Liver (tissue), 9 donors: Measurements from ENCODE around the gene SSPN. TPM values are rescaled to one million over a fixed set of nuclear protein-coding genes. Genes with fewer than 3 reads are reported as not detected.

ENCODE experiments used
- DNase-seq: peaks from one replicate; pipeline ENCODE4 v3.0.0-alpha.2; 2017; ENCODE audit warnings: low spot score
- H3K27ac ChIP-seq, 2 donors: one replicate each; pipeline ENCODE4 v1.7.0; 2013; ENCODE audit warnings: inconsistent platforms in 2 of 2, low read length in 2 of 2, control low read depth in 1 of 2, low read depth in 1 of 2, mild to moderate bottlenecking in 1 of 2
- H3K27me3 ChIP-seq, 4 donors: one replicate each; pipeline versions ENCODE4 v1.6.1 to v1.7.0; 2013; ENCODE audit warnings: low read length in 3 of 4, inconsistent platforms in 1 of 4, mild to moderate bottlenecking in 1 of 4, moderate library complexity in 1 of 4; ENCODE audit not compliant: control insufficient read depth in 4 of 4, insufficient read depth in 4 of 4
- H3K36me3 ChIP-seq, 4 donors: one replicate each; pipeline versions ENCODE4 v1.6.1 to v1.7.0; 2013; ENCODE audit warnings: low read length in 3 of 4, mild to moderate bottlenecking in 3 of 4, low read depth in 1 of 4, moderate library complexity in 1 of 4; ENCODE audit not compliant: control insufficient read depth in 4 of 4, insufficient read depth in 3 of 4
- H3K4me1 ChIP-seq, 4 donors: one replicate each; pipeline versions ENCODE4 v1.6.1 to v1.7.0; 2013; ENCODE audit warnings: low read length in 3 of 4, mild to moderate bottlenecking in 3 of 4, moderate library complexity in 1 of 4; ENCODE audit not compliant: control insufficient read depth in 4 of 4, insufficient read depth in 4 of 4
- H3K4me3 ChIP-seq, 3 donors: one replicate each; pipeline versions ENCODE4 v1.6.1 to v1.7.0; 2013; ENCODE audit warnings: low read length in 3 of 3, control low read depth in 1 of 3, low read depth in 1 of 3, mild to moderate bottlenecking in 1 of 3
- H3K9ac ChIP-seq, 2 donors: one replicate each; pipeline ENCODE4 v1.7.0; 2013; ENCODE audit warnings: low read length in 2 of 2, mild to moderate bottlenecking in 2 of 2, moderate library complexity in 2 of 2, control low read depth in 1 of 2, low read depth in 1 of 2
- H3K9me3 ChIP-seq, 4 donors: one replicate each; pipeline versions ENCODE4 v1.6.1 to v1.7.0; 2013; ENCODE audit warnings: low read length in 3 of 4; ENCODE audit not compliant: control insufficient read depth in 4 of 4
- ATF3 ChIP-seq: IDR thresholded peaks from 2 replicates; pipeline ENCODE4 v1.6.1; 2016; ENCODE audit warnings: antibody characterized with exemption
- CTCF ChIP-seq: fragments of 150-350 bp; IDR thresholded peaks from 2 replicates; pipeline ENCODE4 v1.5.1; 2017; ENCODE audit warnings: improper control_type of control experiment, low read depth, low read length; ENCODE audit not compliant: missing input control
- EGR1 ChIP-seq, 2 donors: IDR thresholded peaks; 2 replicates each; pipeline ENCODE4 v1.6.1; 2016 to 2018; ENCODE audit warnings: antibody characterized with exemption in 2 of 2, low read depth in 2 of 2
- FOXA1 ChIP-seq: IDR thresholded peaks from 2 replicates; pipeline ENCODE4 v1.6.1; 2016; ENCODE audit warnings: antibody characterized with exemption
- FOXA2 ChIP-seq: IDR thresholded peaks from 2 replicates; pipeline ENCODE4 v1.6.1; 2016; ENCODE audit warnings: antibody characterized with exemption
- GABPA ChIP-seq, 2 donors: IDR thresholded peaks in 1 of 2; conservative IDR thresholded peaks in 1 of 2; 2 replicates each; pipeline ENCODE4 v1.6.1; 2016; ENCODE audit warnings: antibody characterized with exemption in 2 of 2, mild to moderate bottlenecking in 1 of 2, moderate library complexity in 1 of 2
- HNF4A ChIP-seq, 2 donors: conservative IDR thresholded peaks; 2 replicates each; pipeline ENCODE4 v1.6.1; 2016; ENCODE audit warnings: antibody characterized with exemption in 2 of 2, mild to moderate bottlenecking in 2 of 2
- HNF4G ChIP-seq: IDR thresholded peaks from 2 replicates; pipeline ENCODE4 v1.6.1; 2016; ENCODE audit warnings: antibody characterized with exemption
- JUND ChIP-seq, 2 donors: IDR thresholded peaks; 2 replicates each; pipeline ENCODE4 v1.6.1; 2016; ENCODE audit warnings: antibody characterized with exemption in 2 of 2
- MAX ChIP-seq: IDR thresholded peaks from 2 replicates; pipeline ENCODE4 v1.6.1; 2016; ENCODE audit warnings: antibody characterized with exemption
- NR2F2 ChIP-seq: IDR thresholded peaks from 2 replicates; pipeline ENCODE4 v1.6.1; 2016; ENCODE audit warnings: antibody characterized with exemption
- RAD21 ChIP-seq, 2 donors: IDR thresholded peaks; 2 replicates each; pipeline ENCODE4 v1.6.1; 2016; ENCODE audit warnings: antibody characterized with exemption in 2 of 2, mild to moderate bottlenecking in 2 of 2
- REST ChIP-seq: IDR thresholded peaks from 2 replicates; pipeline ENCODE4 v1.6.1; 2016; ENCODE audit warnings: antibody characterized with exemption, mild to moderate bottlenecking
- RXRA ChIP-seq, 2 donors: IDR thresholded peaks; 2 replicates each; pipeline ENCODE4 v1.6.1; 2017 to 2018; ENCODE audit warnings: antibody characterized with exemption in 2 of 2, mild to moderate bottlenecking in 1 of 2
- SP1 ChIP-seq: IDR thresholded peaks from 2 replicates; pipeline ENCODE4 v1.6.1; 2018; ENCODE audit warnings: antibody characterized with exemption, mild to moderate bottlenecking
- TAF1 ChIP-seq: conservative IDR thresholded peaks from 2 replicates; pipeline ENCODE4 v1.6.1; 2016; ENCODE audit warnings: antibody characterized with exemption, mild to moderate bottlenecking
- YY1 ChIP-seq: IDR thresholded peaks from 2 replicates; pipeline ENCODE4 v1.6.1; 2016; ENCODE audit warnings: antibody characterized with exemption, mild to moderate bottlenecking
- ZBTB33 ChIP-seq: IDR thresholded peaks from 2 replicates; pipeline ENCODE4 v1.6.1; 2016; ENCODE audit warnings: antibody characterized with exemption
- WGBS: extraction: QIAGEN DNeasy Blood & Tissue Kit; methylation state at CpG from one replicate; pipeline ENCODE4 v1.1.7; 2013; 5-methylcytosine and 5-hydroxymethylcytosine counted together
- polyA plus RNA-seq, 2 donors: library from polyadenylated mRNA; stranded (reverse) in 1 of 2; unstranded in 1 of 2; fragments of 200-250 nt in 1 of 2; fragments of >200 nt in 1 of 2; fragmentation: Nextera tagmentation in 1 of 2; extraction: Ambion mirVana in 1 of 2; gene quantifications; one replicate each; pipeline versions ENCODE4 v1.2.1 to v1.2.3, GENCODE V29; 2013 to 2015
- total RNA-seq, 2 donors: library from RNA; depleted of rRNA; stranded (reverse); fragments of >200 nt; gene quantifications; one replicate each; pipeline ENCODE4 v1.2.3, GENCODE V29; 2014
- donor health status: healthy.
- donor health status: healthy.
- donor health status: healthy.
- donor health status: healthy.
- donor health status: healthy.

SSPN gene
- total and polyA plus RNA-seq, 4 donors, result 0.33 to 0.67 (median 0.46) TPM

GRCh38 chr12:26149968-26150500 lies 45.3 kb upstream of the SSPN start:
- WGBS, result 47% methylated on average over 5 of the region's 5 CpGs
- no peak overlapping the region for H3K27ac ChIP-seq
- H3K9ac ChIP-seq, result no peak overlapping the region
- H3K9me3 ChIP-seq, result no peaks in the 10 kb centered on the region
- no peaks in the 10 kb centered on the region for H3K4me1 ChIP-seq
- H3K4me3 ChIP-seq, result no peak overlapping the region
- H3K27me3 ChIP-seq, result no peaks in the 10 kb centered on the region
- no peaks in the 10 kb centered on the region for H3K36me3 ChIP-seq
- TF ChIP-seq HNF4G (no peak), SP1 (no peak), MAX (no peak), ATF3 (no peak), RAD21 (IDR thresholded peaks at IDR 0.05) (no peak), EGR1 (IDR thresholded peaks at IDR 0.05; ENCODE audit: low read depth in 2 of 2) (no peak), HNF4A (conservative IDR thresholded peaks at IDR 0.05) (no peak), CTCF (no peak), NR2F2 (no peak), FOXA2 (no peak), JUND (IDR thresholded peaks at IDR 0.05) (no peak), REST (no peak), ZBTB33 (no peak), YY1 (no peak), TAF1 (no peak), GABPA (IDR thresholded peaks at IDR 0.05 in 1 of 2, conservative IDR thresholded peaks at IDR 0.05 in 1 of 2) (no peak), FOXA1 (no peak), RXRA (IDR thresholded peaks at IDR 0.05) (no peak)
- DNase-seq, result no peak
